Measurements from ENCODE around the gene JMJD8. TPM values are rescaled to one million over a fixed set of nuclear protein-coding genes. Genes with fewer than 3 reads are reported as not detected.
A peak's percentile ranks its signal among the peaks of the same experiment; 100 is the strongest.

The JMJD8 gene
- total and polyA plus RNA-seq, 7 experiments from 2014 or later: 26.8 to 62.1 (median 43.2) TPM

- peak in 3 of 9 donors; percentile 40 to 72 (median 43) for DNase-seq
- ChIA-PET CTCF (interaction anchor here (0.6 to 1.8 kb wide), 4 partner anchors 9 to 67 kb away, joined by 3 to 5 read pairs (median 4); partner anchors contain the start of gene CIAO3), POLR2A (interaction anchor here (0.5 to 1.7 kb wide), 7 partner anchors 8 to 883 kb away, joined by 3 to 5 read pairs (median 3); partner anchors contain the start of genes CIAO3 and WDR24)
- H3K4me1 ChIP-seq (ENCODE audit: control insufficient read depth in 2 of 2, insufficient read depth in 2 of 2, low read length in 2 of 2): peaks cover 7 to 13% of the 10 kb centered on the region in 2 donors
- Mint-ChIP-seq H3K4me1 (peaks cover 0 to 10% (median 4%) of the 10 kb centered on the region in 7 donors), H3K27ac (peak within 1 kb of the TSS in 2 of 9 donors; percentile 32 to 33), H3K36me3 (no peaks in the 10 kb centered on the region), H3K27me3 (peaks cover 0 to 6% (median 0%) of the 10 kb centered on the region in 5 donors), H3K4me3 (peak within 1 kb of the TSS; percentile 59 to 87 (median 70)), H3K9me3 (no peaks in the 10 kb centered on the region)
- H3K36me3 ChIP-seq (ENCODE audit: control insufficient read depth in 2 of 3, insufficient read depth in 3 of 3, low read length in 3 of 3): no peaks in the 10 kb centered on the region
- peak; percentile 46 for ATAC-seq
- H3K4me3 ChIP-seq (ENCODE audit: low read length): peak within 1 kb of the TSS; percentile 65
- H3K9me3 ChIP-seq (ENCODE audit: control insufficient read depth in 2 of 3, low read length in 3 of 3): no peaks in the 10 kb centered on the region
- H3K27me3 ChIP-seq (ENCODE audit: control insufficient read depth in 2 of 2, insufficient read depth in 2 of 2, low read length in 2 of 2): no peaks in the 10 kb centered on the region
- H3K27ac ChIP-seq (ENCODE audit: low read depth, low read length): peak within 1 kb of the TSS; percentile 61
- intact Hi-C loops (cut with micrococcal nuclease): loop anchor here (1.0 to 5.0 kb wide), 3 partner anchors 11 to 589 kb away; partner anchors contain the start of genes CIAO3 (in 1 of the 2), METRN (in 1 of the 2) and NPRL3 (in 1 of the 2)
Measured at GRCh38 chr16:726438-727290, 42.5 kb upstream of the JMJD8 start, which contains the start of the genes CCDC78 and HAGHL. Gene CCDC78, minus strand, starts transcription at chr16:726443. Its CDS starts 76 bp downstream, at chr16:726367. Gene HAGHL, plus strand, starts transcription at chr16:727106. Its CDS starts 404 bp downstream, at chr16:727510.

GRCh38 chr16:726188-726437, 42.0 kb upstream of the JMJD8 start:
- ChIA-PET CTCF (interaction anchor here (0.8 to 1.8 kb wide), 4 partner anchors 9 to 336 kb away, joined by 3 to 5 read pairs (median 4); partner anchors contain the start of gene CIAO3), POLR2A (interaction anchor here (1.0 to 1.4 kb wide), 3 partner anchors 8 to 31 kb away, joined by 3 to 5 read pairs (median 3); partner anchors contain the start of gene CIAO3)
- Histone ChIP-seq H3K27ac (ENCODE audit: low read depth, low read length) (no peak overlapping the region), H3K4me3 (ENCODE audit: low read length) (no peak overlapping the region), H3K9me3 (ENCODE audit: control insufficient read depth in 2 of 3, low read length in 3 of 3) (no peaks in the 10 kb centered on the region), H3K4me1 (ENCODE audit: control insufficient read depth in 2 of 2, insufficient read depth in 2 of 2, low read length in 2 of 2) (peaks cover 9 to 15% of the 10 kb centered on the region in 2 donors), H3K36me3 (ENCODE audit: control insufficient read depth in 2 of 3, insufficient read depth in 3 of 3, low read length in 3 of 3) (no peaks in the 10 kb centered on the region), H3K27me3 (ENCODE audit: control insufficient read depth in 2 of 2, insufficient read depth in 2 of 2, low read length in 2 of 2) (no peaks in the 10 kb centered on the region)
- intact Hi-C loops (cut with micrococcal nuclease): loop anchor here (2.0 to 5.0 kb wide), 2 partner anchors 15 to 589 kb away; partner anchors contain the start of genes CIAO3 (in 1 of the 2) and NPRL3 (in 1 of the 2)
- H3K36me3 Mint-ChIP-seq: no peaks in the 10 kb centered on the region
- H3K4me3 Mint-ChIP-seq: peak overlapping the region in 6 of 10 donors; percentile 11 to 87 (median 69)
- no peaks in the 10 kb centered on the region for H3K9me3 Mint-ChIP-seq
- DNase-seq (no peak), ATAC-seq (no peak)
- no peak overlapping the region for H3K27ac Mint-ChIP-seq
- peaks cover 0 to 6% (median 0%) of the 10 kb centered on the region in 5 donors for H3K27me3 Mint-ChIP-seq
- peaks cover 0 to 10% (median 4%) of the 10 kb centered on the region in 7 donors for H3K4me1 Mint-ChIP-seq

- ATAC-seq (no peak), DNase-seq (no peak)
- Histone ChIP-seq H3K36me3 (ENCODE audit: control insufficient read depth in 2 of 3, insufficient read depth in 3 of 3, low read length in 3 of 3) (no peaks in the 10 kb centered on the region), H3K9me3 (ENCODE audit: control insufficient read depth in 2 of 3, low read length in 3 of 3) (no peaks in the 10 kb centered on the region), H3K27ac (ENCODE audit: low read depth, low read length) (no peak overlapping the region), H3K27me3 (ENCODE audit: control insufficient read depth in 2 of 2, insufficient read depth in 2 of 2, low read length in 2 of 2) (no peaks in the 10 kb centered on the region), H3K4me1 (ENCODE audit: control insufficient read depth in 2 of 2, insufficient read depth in 2 of 2, low read length in 2 of 2) (peaks cover 12 to 15% of the 10 kb centered on the region in 2 donors), H3K4me3 (ENCODE audit: low read length) (no peak overlapping the region)
- intact Hi-C loops (cut with micrococcal nuclease): loop anchor here (2.0 to 5.0 kb wide), 2 partner anchors 15 to 588 kb away; partner anchors contain the start of genes CIAO3 (in 1 of the 2) and NPRL3 (in 1 of the 2)
- CTCF ChIA-PET: interaction anchor here (0.8 to 1.8 kb wide), 6 partner anchors 8 to 336 kb away, joined by 3 to 5 read pairs (median 4); partner anchors contain the start of gene CIAO3
- Mint-ChIP-seq H3K4me3 (peak overlapping the region in 4 of 10 donors; percentile 11 to 87 (median 26)), H3K27me3 (peaks cover 0 to 6% (median 0%) of the 10 kb centered on the region in 5 donors), H3K27ac (peak overlapping the region in 2 of 9 donors; percentile 32 to 33), H3K9me3 (no peaks in the 10 kb centered on the region), H3K4me1 (peaks cover 0 to 10% (median 4%) of the 10 kb centered on the region in 7 donors), H3K36me3 (no peaks in the 10 kb centered on the region)
- POLR2A ChIA-PET: interaction anchor here (0.9 to 1.4 kb wide), 3 partner anchors 9 to 15 kb away, joined by 3 to 5 read pairs (median 3); partner anchors contain the start of gene CIAO3
Measured at GRCh38 chr16:725463-726187, 41.5 kb upstream of the JMJD8 start.

- no peak for DNase-seq
- Histone ChIP-seq H3K9me3 (ENCODE audit: control insufficient read depth in 2 of 3, low read length in 3 of 3) (no peaks in the 10 kb centered on the region), H3K4me3 (ENCODE audit: low read length) (no peak overlapping the region), H3K4me1 (ENCODE audit: control insufficient read depth in 2 of 2, insufficient read depth in 2 of 2, low read length in 2 of 2) (peaks cover 18 to 20% of the 10 kb centered on the region in 2 donors), H3K36me3 (ENCODE audit: control insufficient read depth in 2 of 3, insufficient read depth in 3 of 3, low read length in 3 of 3) (no peaks in the 10 kb centered on the region), H3K27me3 (ENCODE audit: control insufficient read depth in 2 of 2, insufficient read depth in 2 of 2, low read length in 2 of 2) (no peaks in the 10 kb centered on the region), H3K27ac (ENCODE audit: low read depth, low read length) (no peak overlapping the region)
- Mint-ChIP-seq H3K4me1 (peaks cover 0 to 15% (median 9%) of the 10 kb centered on the region in 7 donors), H3K27ac (no peak overlapping the region), H3K4me3 (no peak overlapping the region), H3K36me3 (no peaks in the 10 kb centered on the region), H3K9me3 (no peaks in the 10 kb centered on the region), H3K27me3 (peaks cover 0 to 9% (median 0%) of the 10 kb centered on the region in 5 donors)
- intact Hi-C loops (cut with micrococcal nuclease): loop anchor here in 1 of 2 donors (5.0 kb wide), 1 partner anchor 588 kb away; the partner anchor contains the start of gene NPRL3
- ChIA-PET POLR2A (interaction anchor here (0.9 to 1.4 kb wide), 2 partner anchors 11 to 16 kb away, joined by 3 to 5 read pairs; partner anchors contain the start of gene CIAO3), CTCF (interaction anchor here (1.0 to 1.4 kb wide), 3 partner anchors 13 to 335 kb away, joined by 3 to 4 read pairs (median 4); no protein-coding TSS in a partner anchor)
- ATAC-seq: no peak
Measured at GRCh38 chr16:725041-725376, 40.9 kb upstream of the JMJD8 start.

GRCh38 chr16:724188-725040, 40.3 kb upstream of the JMJD8 start:
- Histone ChIP-seq H3K9me3 (ENCODE audit: control insufficient read depth in 2 of 3, low read length in 3 of 3) (no peaks in the 10 kb centered on the region), H3K36me3 (ENCODE audit: control insufficient read depth in 2 of 3, insufficient read depth in 3 of 3, low read length in 3 of 3) (no peaks in the 10 kb centered on the region), H3K27ac (ENCODE audit: low read depth, low read length) (no peak overlapping the region), H3K27me3 (ENCODE audit: control insufficient read depth in 2 of 2, insufficient read depth in 2 of 2, low read length in 2 of 2) (no peaks in the 10 kb centered on the region), H3K4me1 (ENCODE audit: control insufficient read depth in 2 of 2, insufficient read depth in 2 of 2, low read length in 2 of 2) (peaks cover 22 to 23% of the 10 kb centered on the region in 2 donors), H3K4me3 (ENCODE audit: low read length) (no peak overlapping the region)
- H3K4me1 Mint-ChIP-seq: peaks cover 0 to 21% (median 9%) of the 10 kb centered on the region in 7 donors
- H3K36me3 Mint-ChIP-seq: no peaks in the 10 kb centered on the region
- intact Hi-C loops (cut with micrococcal nuclease): loop anchor here in 1 of 2 donors (5.0 kb wide), 1 partner anchor 587 kb away; the partner anchor contains the start of gene NPRL3
- ChIA-PET POLR2A (interaction anchor here (0.5 to 0.9 kb wide), 2 partner anchors 11 to 53 kb away, joined by 3 to 4 read pairs; no protein-coding TSS in a partner anchor), CTCF (interaction anchor here (0.9 to 1.4 kb wide), 3 partner anchors 12 to 60 kb away, joined by 3 to 4 read pairs (median 4); no protein-coding TSS in a partner anchor)
- DNase-seq (no peak), ATAC-seq (no peak)
- H3K27ac Mint-ChIP-seq: no peak overlapping the region
- no peaks in the 10 kb centered on the region for H3K9me3 Mint-ChIP-seq
- no peak overlapping the region for H3K4me3 Mint-ChIP-seq
- H3K27me3 Mint-ChIP-seq: peaks cover 0 to 10% (median 0%) of the 10 kb centered on the region in 5 donors

Measured in naive thymus-derived CD4-positive, alpha-beta T cell (primary cell).